ENCODE results near the gene SHOC1.
"Not testable (repeated sequence)": the region's sequence is repeated elsewhere in the genome, so short reads cannot be mapped to it uniquely, and the experiment has no call there.

SHOC1 gene

GRCh38 chr9:111794835-111795556 lies at the start of gene SHOC1:
TSS of gene SHOC1 (minus strand) at chr9:111794937. CDS start at chr9:111791418, 3,519 bp downstream.
- DNase-seq (ENCODE audit: low spot score) = no peak

- DNase-seq (ENCODE audit: low spot score) = no peak
Measured at GRCh38 chr9:111843971-111844370, 49.2 kb upstream of the SHOC1 start.

- DNase-seq (ENCODE audit: low spot score) = peak; percentile 40
Measured at GRCh38 chr9:111842313-111842712, 47.6 kb upstream of the SHOC1 start.

- DNase-seq (ENCODE audit: low spot score) = no peak
Measured at GRCh38 chr9:111840442-111840841, 45.7 kb upstream of the SHOC1 start.

- peak; percentile 34 for DNase-seq (ENCODE audit: low spot score)
Measured at GRCh38 chr9:111839987-111840386, 45.2 kb upstream of the SHOC1 start.

GRCh38 chr9:111839387-111839786 lies 44.6 kb upstream of the SHOC1 start:
- peak; percentile 24 for DNase-seq (ENCODE audit: low spot score)

GRCh38 chr9:111838439-111838838 lies 43.7 kb upstream of the SHOC1 start:
- no peak for DNase-seq (ENCODE audit: low spot score)

GRCh38 chr9:111836311-111836710 lies 41.6 kb upstream of the SHOC1 start:
- no peak for DNase-seq (ENCODE audit: low spot score)

- DNase-seq (ENCODE audit: low spot score) = no peak
Measured at GRCh38 chr9:111833941-111834340, 39.2 kb upstream of the SHOC1 start.

GRCh38 chr9:111832449-111832848 lies 37.7 kb upstream of the SHOC1 start:
- DNase-seq (ENCODE audit: low spot score) = no peak

GRCh38 chr9:111831371-111832108 lies 36.8 kb upstream of the SHOC1 start:
- DNase-seq (ENCODE audit: low spot score) = peak; percentile 19

- peak; percentile 41 for DNase-seq (ENCODE audit: low spot score)
Measured at GRCh38 chr9:111828193-111828592, 33.5 kb upstream of the SHOC1 start.

GRCh38 chr9:111825468-111826145 lies 30.9 kb upstream of the SHOC1 start:
- no peak for DNase-seq (ENCODE audit: low spot score)

GRCh38 chr9:111821006-111821528 lies 26.3 kb upstream of the SHOC1 start:
- DNase-seq (ENCODE audit: low spot score) = no peak

GRCh38 chr9:111819360-111819759 lies 24.6 kb upstream of the SHOC1 start:
- DNase-seq (ENCODE audit: low spot score) = no peak

- no peak for DNase-seq (ENCODE audit: low spot score)
Measured at GRCh38 chr9:111815285-111816070, 20.7 kb upstream of the SHOC1 start.

- no peak for DNase-seq (ENCODE audit: low spot score)
Measured at GRCh38 chr9:111812337-111812736, 17.6 kb upstream of the SHOC1 start.

- no peak for DNase-seq (ENCODE audit: low spot score)
Measured at GRCh38 chr9:111810908-111811307, 16.2 kb upstream of the SHOC1 start.

- DNase-seq (ENCODE audit: low spot score) = not testable (repeated sequence)
Measured at GRCh38 chr9:111810415-111810814, 15.7 kb upstream of the SHOC1 start.

- no peak for DNase-seq (ENCODE audit: low spot score)
Measured at GRCh38 chr9:111807197-111807596, 12.5 kb upstream of the SHOC1 start.

- DNase-seq (ENCODE audit: low spot score) = no peak
Measured at GRCh38 chr9:111806259-111806658, 11.5 kb upstream of the SHOC1 start.

- peak; percentile 47 for DNase-seq (ENCODE audit: low spot score)
Measured at GRCh38 chr9:111805830-111806241, 11.1 kb upstream of the SHOC1 start.

Data from GM03348 (cell line).